Heart right ventricle (tissue), 16 donors: ENCODE results near the gene SEMA3F. TPM values are rescaled to one million over a fixed set of nuclear protein-coding genes. Genes with fewer than 3 reads are reported as not detected.

Source experiments
- ATAC-seq, 8 donors: fragments of 200-7000 bp; cut with Tn5 transposase; one replicate each; pipeline ENCODE4 v1.9.1; 2020; ENCODE audit warnings: mild to moderate bottlenecking in 8 of 8, moderate library complexity in 8 of 8, moderate number of reproducible peaks in 1 of 8
- DNase-seq, 2 donors: peaks; one replicate each; pipeline ENCODE4 v3.0.0-alpha.2; 2020
- H3K27ac ChIP-seq, 10 donors: fragments of 200-600 bp; sonication (generic) in 2 of 10; one replicate each; pipeline versions ENCODE4 v1.5.0 to v1.8.0; 2020 to 2022; ENCODE audit warnings: mild to moderate bottlenecking in 3 of 10
- H3K27me3 ChIP-seq, 7 donors: fragments of 200-600 bp; one replicate each; pipeline ENCODE4 v1.8.0; 2021 to 2022; ENCODE audit warnings: mild to moderate bottlenecking in 2 of 7
- H3K36me3 ChIP-seq, 9 donors: fragments of 200-600 bp; sonication (generic) in 1 of 9; one replicate each; pipeline versions ENCODE4 v1.5.0 to v1.8.0; 2020 to 2022; ENCODE audit warnings: mild to moderate bottlenecking in 2 of 9
- H3K4me1 ChIP-seq, 9 donors: fragments of 200-600 bp; sonication (generic) in 1 of 9; one replicate each; pipeline versions ENCODE4 v1.5.0 to v1.8.0; 2020 to 2022; ENCODE audit warnings: mild to moderate bottlenecking in 4 of 9
- H3K4me3 ChIP-seq, 10 donors: fragments of 200-600 bp; sonication (generic) in 2 of 10; one replicate each; pipeline versions ENCODE4 v1.5.0 to v1.8.0; 2020 to 2022; ENCODE audit warnings: mild to moderate bottlenecking in 7 of 10, moderate library complexity in 2 of 10
- H3K9me3 ChIP-seq, 11 donors: fragments of 200-600 bp in 10 of 11; sonication (generic) in 2 of 11; one replicate each; pipeline versions ENCODE4 v1.5.0 to v1.8.0; 2013 to 2022; ENCODE audit warnings: mild to moderate bottlenecking in 2 of 11, control low read depth in 1 of 11, moderate library complexity in 1 of 11
- CTCF ChIP-seq, 9 donors: fragments of 200-600 bp; sonication (generic) in 2 of 9; IDR thresholded peaks; one replicate each; pipeline versions ENCODE4 v1.5.0 to v1.8.0; 2021 to 2022; ENCODE audit warnings: antibody characterized with exemption in 9 of 9, mild to moderate bottlenecking in 5 of 9, moderate library complexity in 1 of 9
- WGBS, 2 donors: extraction: QIAGEN DNeasy Blood & Tissue Kit; methylation state at CpG; one replicate each; pipeline ENCODE4 v1.1.7; 2013; ENCODE audit warnings: inconsistent platforms in 1 of 2; 5-methylcytosine and 5-hydroxymethylcytosine counted together
- intact Hi-C, 10 donors: fragments of 100-400 bp; cut with DNase I; formaldehyde crosslinking; loops; one replicate each; pipeline versions ENCODE4 v1.11.1 to v1.14.2; 2022
- microRNA-seq, 2 donors: library from miRNA; unstranded; fragments of <30 nt; microRNA quantifications; one replicate each; pipeline ENCODE4 v1.2.0, GENCODE V29; 2021
- polyA plus RNA-seq, 2 donors: library from polyadenylated mRNA; stranded (reverse); fragments of 200-250 nt; gene quantifications; one replicate each; pipeline ENCODE4 v1.2.3, GENCODE V29; 2013
- total RNA-seq, 10 donors: library from RNA; stranded (reverse); fragmentation: NEBNext Ultra II Directional in 3 of 10; extraction: Animal tissue kit (Norgen Biotek cat#: 25700) in 3 of 10; gene quantifications; one replicate each; pipeline versions ENCODE4 v1.2.1 to v1.2.4, GENCODE V29; 2021 to 2023
- donor health status: Arrhythmogenic right ventricular cardiomyopathy.
- donor health status: ischemic (EF 13 %, LVEDD 7.1; RV severe dilation, severe dysfunction).
- donor health status: healthy with polysubstance abuse.
- donor health status: DM: no; HTN: yes; CAD: no.
- donor health status: DM: no; HTN: no; CAD: no.
- donor health status: ischemic (EF 25% LVEDD 6.9; RV normal size, moderate dysfunction).
- donor health status: ischemic (EF 25% LVEDD 5.7; RV mildly dilated, moderate dysfunction).
- donor health status: healthy.
- donor health status: DM: yes; HTN: yes; CAD: no.
- donor health status: Ischemic cardiomyopathy.
- donor health status: ischemic (EF 35%, LVEDD 5.7; RV mildly dilated, moderate dysfunction).
- donor health status: nonischemic (EF 11% LVEDD 7.7; RV severe dilation, severe dysfunction).
- donor health status: DM: yes; HTN: yes; CAD: no.
- donor health status: PGD.
- donor health status: ischemic (EF 29% LVEDD 5.4; RV normal size, mild dysfunction).
- donor health status: nonischemic (EF 23%, LVEDD 6.1; RV moderate dilation, normal function).

Gene SEMA3F
- total and polyA plus RNA-seq, 12 donors = 5.1 to 37.2 (median 12.3) TPM

- peak overlapping the region; percentile 67 to 98 (median 90) for H3K4me3 ChIP-seq
- H3K27me3 ChIP-seq = no peaks in the 10 kb centered on the region
- H3K36me3 ChIP-seq = peaks cover 0 to 29% (median 0%) of the 10 kb centered on the region in 9 donors
- ATAC-seq = peak in 1 of 8 donors; percentile 12
- peak in 1 of 2 donors; percentile 50 for DNase-seq
- H3K27ac ChIP-seq = peak overlapping the region; percentile 86 to 100 (median 94)
- WGBS, 2 donors = 3 to 7% methylated on average over 7 of the region's 7 CpGs
- intact Hi-C loops = loop anchor here in 1 of 10 donors (5.0 kb wide), 1 partner anchor 85 kb away; the partner anchor contains the start of gene HYAL2
- TF ChIP-seq CTCF (IDR thresholded peaks at IDR 0.05) = no peak
- H3K4me1 ChIP-seq = peaks cover 31 to 64% (median 53%) of the 10 kb centered on the region in 9 donors
- no peaks in the 10 kb centered on the region for H3K9me3 ChIP-seq
Observed at GRCh38 chr3:50237133-50237651, 82.1 kb downstream of the SEMA3F start.

- H3K36me3 ChIP-seq = peaks cover 0 to 29% (median 0%) of the 10 kb centered on the region in 9 donors
- peak overlapping the region; percentile 86 to 100 (median 94) for H3K27ac ChIP-seq
- no peaks in the 10 kb centered on the region for H3K27me3 ChIP-seq
- H3K9me3 ChIP-seq = no peaks in the 10 kb centered on the region
- DNase-seq (peak; percentile 87 to 88), ATAC-seq (peak; percentile 35 to 71 (median 58))
- TF ChIP-seq CTCF (IDR thresholded peaks at IDR 0.05) = no peak
- H3K4me3 ChIP-seq = peak overlapping the region; percentile 67 to 98 (median 90)
- H3K4me1 ChIP-seq = peaks cover 37 to 72% (median 61%) of the 10 kb centered on the region in 9 donors
- 1% methylated on average over 31 of the region's 31 CpGs for WGBS, 2 donors
- intact Hi-C loops = loop anchor here in 1 of 10 donors (5.0 kb wide), 1 partner anchor 84 kb away; the partner anchor contains the start of gene HYAL2
Observed at GRCh38 chr3:50237754-50238548, 82.8 kb downstream of the SEMA3F start.

GRCh38 chr3:50238549-50239026, 83.5 kb downstream of the SEMA3F start:
- Histone ChIP-seq H3K36me3 (peaks cover 0 to 31% (median 0%) of the 10 kb centered on the region in 9 donors), H3K27ac (peak overlapping the region; percentile 86 to 100 (median 94)), H3K27me3 (no peaks in the 10 kb centered on the region), H3K4me3 (peak overlapping the region; percentile 67 to 98 (median 90)), H3K9me3 (no peaks in the 10 kb centered on the region), H3K4me1 (peaks cover 43 to 78% (median 66%) of the 10 kb centered on the region in 9 donors)
- DNase-seq (peak; percentile 88 to 89), ATAC-seq (peak; percentile 1 to 63 (median 40))
- WGBS, 2 donors = 15 to 16% methylated on average over 7 of the region's 7 CpGs
- intact Hi-C loops = loop anchor here in 1 of 10 donors (5.0 kb wide), 1 partner anchor 84 kb away; the partner anchor contains the start of gene HYAL2
- TF ChIP-seq CTCF (IDR thresholded peaks at IDR 0.05) = peak in 1 of 9 donors; percentile 5

Small RNA genes lying within 50 kb of the gene (microRNA-seq; reads per million reads assigned to microRNA genes)
- gene MIR566 (0 reads per million in 2 donors), gene MIR5787 (0 reads per million in 2 donors)

Other genes with a start within 250 kb of the SEMA3F start
- 1 to 10 TPM; 5.3 to 8.2 (median 6.7) TPM for gene MON1A, start 225.5 kb upstream of the SEMA3F start, total RNA-seq
- gene MON1A, start 225.5 kb upstream of the SEMA3F start, polyA plus RNA-seq = 10 to 100 TPM in 1 of 2 donors, 1 to 10 TPM in 1; 6.5 to 10.6 TPM
- gene RBM6, start 215.2 kb upstream of the SEMA3F start, total RNA-seq = 10 to 100 TPM; 29.8 to 57.6 (median 37.6) TPM
- gene RBM6, start 215.2 kb upstream of the SEMA3F start, polyA plus RNA-seq = 100 to 1,000 TPM in 1 of 2 donors, 10 to 100 TPM in 1; 26.0 to 208 TPM
- 10 to 100 TPM; 46.9 to 67.0 (median 56.8) TPM for gene RBM5, start 66.4 kb upstream of the SEMA3F start, total RNA-seq
- gene RBM5, start 66.4 kb upstream of the SEMA3F start, polyA plus RNA-seq = 10 to 100 TPM; 30.2 to 86.3 TPM
- not detected for gene GNAT1, start 36.3 kb downstream of the SEMA3F start, total RNA-seq
- gene GNAT1, start 36.3 kb downstream of the SEMA3F start, polyA plus RNA-seq = not detected
- 10 to 100 TPM in 7 of 10 donors, 1 to 10 TPM in 3; 6.2 to 16.4 (median 11.2) TPM for gene SLC38A3, start 49.9 kb downstream of the SEMA3F start, total RNA-seq
- 10 to 100 TPM in 1 of 2 donors, 1 to 10 TPM in 1; 1.4 to 11.8 TPM for gene SLC38A3, start 49.9 kb downstream of the SEMA3F start, polyA plus RNA-seq
- gene GNAI2, start 80.9 kb downstream of the SEMA3F start, total RNA-seq = 100 to 1,000 TPM; 112 to 270 (median 146) TPM
- 100 to 1,000 TPM; 107 to 171 TPM for gene GNAI2, start 80.9 kb downstream of the SEMA3F start, polyA plus RNA-seq
- 10 to 100 TPM; 14.9 to 28.8 (median 21.9) TPM for gene SEMA3B, start 113.8 kb downstream of the SEMA3F start, total RNA-seq
- 10 to 100 TPM; 21.2 to 46.7 TPM for gene SEMA3B, start 113.8 kb downstream of the SEMA3F start, polyA plus RNA-seq
- 10 to 100 TPM; 13.2 to 45.2 (median 33.2) TPM for gene LSMEM2, start 123.8 kb downstream of the SEMA3F start, total RNA-seq
- gene LSMEM2, start 123.8 kb downstream of the SEMA3F start, polyA plus RNA-seq = 10 to 100 TPM in 1 of 2 donors, 1 to 10 TPM in 1; 1.9 to 26.3 TPM
- gene IFRD2, start 137.1 kb downstream of the SEMA3F start, total RNA-seq = 10 to 100 TPM; 45.3 to 96.2 (median 54.1) TPM
- gene IFRD2, start 137.1 kb downstream of the SEMA3F start, polyA plus RNA-seq = 100 to 1,000 TPM in 1 of 2 donors, 10 to 100 TPM in 1; 88.1 to 123 TPM
- 1 to 10 TPM in 8 of 10 donors, under 1 TPM in 2; 0.80 to 3.0 (median 1.9) TPM for gene HYAL3, start 144.1 kb downstream of the SEMA3F start, total RNA-seq
- 1 to 10 TPM; 2.0 to 2.8 TPM for gene HYAL3, start 144.1 kb downstream of the SEMA3F start, polyA plus RNA-seq
- gene NAA80, start 144.1 kb downstream of the SEMA3F start, total RNA-seq = 10 to 100 TPM in 1 of 10 donors, 1 to 10 TPM in 9; 7.7 to 11.1 (median 8.2) TPM
- gene NAA80, start 144.1 kb downstream of the SEMA3F start, polyA plus RNA-seq = 10 to 100 TPM in 1 of 2 donors, 1 to 10 TPM in 1; 6.4 to 13.5 TPM
- gene HYAL1, start 148.2 kb downstream of the SEMA3F start, total RNA-seq = 100 to 1,000 TPM in 1 of 10 donors, 10 to 100 TPM in 9; 48.8 to 120 (median 66.7) TPM
- 10 to 100 TPM; 41.0 to 70.5 TPM for gene HYAL1, start 148.2 kb downstream of the SEMA3F start, polyA plus RNA-seq
- 10 to 100 TPM; 25.1 to 94.0 (median 35.2) TPM for gene HYAL2, start 167.4 kb downstream of the SEMA3F start, total RNA-seq
- 100 to 1,000 TPM in 1 of 2 donors, 10 to 100 TPM in 1; 86.5 to 135 TPM for gene HYAL2, start 167.4 kb downstream of the SEMA3F start, polyA plus RNA-seq
- gene TUSC2, start 172.9 kb downstream of the SEMA3F start, total RNA-seq = 10 to 100 TPM; 23.7 to 34.9 (median 26.9) TPM
- 10 to 100 TPM; 27.4 to 59.1 TPM for gene TUSC2, start 172.9 kb downstream of the SEMA3F start, polyA plus RNA-seq
- gene RASSF1, start 185.5 kb downstream of the SEMA3F start, total RNA-seq = 10 to 100 TPM in 8 of 10 donors, 1 to 10 TPM in 2; 9.9 to 17.8 (median 11.9) TPM
- gene RASSF1, start 185.5 kb downstream of the SEMA3F start, polyA plus RNA-seq = 10 to 100 TPM; 22.1 to 59.8 TPM
- gene ZMYND10, start 190.4 kb downstream of the SEMA3F start, total RNA-seq = under 1 TPM in 3 of 10 donors, not detected in 7; 0.15 to 0.65 (median 0.22) TPM
- under 1 TPM; 0.20 to 0.88 TPM for gene ZMYND10, start 190.4 kb downstream of the SEMA3F start, polyA plus RNA-seq
- gene NPRL2, start 195.5 kb downstream of the SEMA3F start, total RNA-seq = 10 to 100 TPM; 13.0 to 23.6 (median 16.3) TPM
- 10 to 100 TPM; 15.5 to 29.8 TPM for gene NPRL2, start 195.5 kb downstream of the SEMA3F start, polyA plus RNA-seq
- 10 to 100 TPM in 1 of 10 donors, 1 to 10 TPM in 9; 3.9 to 10.9 (median 5.6) TPM for gene CYB561D2, start 195.5 kb downstream of the SEMA3F start, total RNA-seq
- 10 to 100 TPM in 1 of 2 donors, 1 to 10 TPM in 1; 8.1 to 21.8 TPM for gene CYB561D2, start 195.5 kb downstream of the SEMA3F start, polyA plus RNA-seq
- gene TMEM115, start 204.2 kb downstream of the SEMA3F start, total RNA-seq = 10 to 100 TPM; 18.7 to 32.8 (median 24.2) TPM
- 10 to 100 TPM; 18.1 to 47.6 TPM for gene TMEM115, start 204.2 kb downstream of the SEMA3F start, polyA plus RNA-seq